Heart right ventricle (tissue), 16 donors: ENCODE results near the gene CDH13. TPM values are rescaled to one million over a fixed set of nuclear protein-coding genes. Genes with fewer than 3 reads are reported as not detected.

Source experiments
- ATAC-seq, 8 donors: fragments of 200-7000 bp; cut with Tn5 transposase; one replicate each; pipeline ENCODE4 v1.9.1; 2020; ENCODE audit warnings: mild to moderate bottlenecking in 8 of 8, moderate library complexity in 8 of 8, moderate number of reproducible peaks in 1 of 8
- DNase-seq, 2 donors: peaks; one replicate each; pipeline ENCODE4 v3.0.0-alpha.2; 2020
- H3K27ac ChIP-seq, 10 donors: fragments of 200-600 bp; sonication (generic) in 2 of 10; one replicate each; pipeline versions ENCODE4 v1.5.0 to v1.8.0; 2020 to 2022; ENCODE audit warnings: mild to moderate bottlenecking in 3 of 10
- H3K27me3 ChIP-seq, 7 donors: fragments of 200-600 bp; one replicate each; pipeline ENCODE4 v1.8.0; 2021 to 2022; ENCODE audit warnings: mild to moderate bottlenecking in 2 of 7
- H3K36me3 ChIP-seq, 9 donors: fragments of 200-600 bp; sonication (generic) in 1 of 9; one replicate each; pipeline versions ENCODE4 v1.5.0 to v1.8.0; 2020 to 2022; ENCODE audit warnings: mild to moderate bottlenecking in 2 of 9
- H3K4me1 ChIP-seq, 9 donors: fragments of 200-600 bp; sonication (generic) in 1 of 9; one replicate each; pipeline versions ENCODE4 v1.5.0 to v1.8.0; 2020 to 2022; ENCODE audit warnings: mild to moderate bottlenecking in 4 of 9
- H3K4me3 ChIP-seq, 10 donors: fragments of 200-600 bp; sonication (generic) in 2 of 10; one replicate each; pipeline versions ENCODE4 v1.5.0 to v1.8.0; 2020 to 2022; ENCODE audit warnings: mild to moderate bottlenecking in 7 of 10, moderate library complexity in 2 of 10
- H3K9me3 ChIP-seq, 11 donors: fragments of 200-600 bp in 10 of 11; sonication (generic) in 2 of 11; one replicate each; pipeline versions ENCODE4 v1.5.0 to v1.8.0; 2013 to 2022; ENCODE audit warnings: mild to moderate bottlenecking in 2 of 11, control low read depth in 1 of 11, moderate library complexity in 1 of 11
- CTCF ChIP-seq, 9 donors: fragments of 200-600 bp; sonication (generic) in 2 of 9; IDR thresholded peaks; one replicate each; pipeline versions ENCODE4 v1.5.0 to v1.8.0; 2021 to 2022; ENCODE audit warnings: antibody characterized with exemption in 9 of 9, mild to moderate bottlenecking in 5 of 9, moderate library complexity in 1 of 9
- WGBS, 2 donors: extraction: QIAGEN DNeasy Blood & Tissue Kit; methylation state at CpG; one replicate each; pipeline ENCODE4 v1.1.7; 2013; ENCODE audit warnings: inconsistent platforms in 1 of 2; 5-methylcytosine and 5-hydroxymethylcytosine counted together
- intact Hi-C, 10 donors: fragments of 100-400 bp; cut with DNase I; formaldehyde crosslinking; loops; one replicate each; pipeline versions ENCODE4 v1.11.1 to v1.14.2; 2022
- polyA plus RNA-seq, 2 donors: library from polyadenylated mRNA; stranded (reverse); fragments of 200-250 nt; gene quantifications; one replicate each; pipeline ENCODE4 v1.2.3, GENCODE V29; 2013
- total RNA-seq, 10 donors: library from RNA; stranded (reverse); fragmentation: NEBNext Ultra II Directional in 3 of 10; extraction: Animal tissue kit (Norgen Biotek cat#: 25700) in 3 of 10; gene quantifications; one replicate each; pipeline versions ENCODE4 v1.2.1 to v1.2.4, GENCODE V29; 2021 to 2023
- donor health status: Arrhythmogenic right ventricular cardiomyopathy.
- donor health status: ischemic (EF 13 %, LVEDD 7.1; RV severe dilation, severe dysfunction).
- donor health status: healthy with polysubstance abuse.
- donor health status: DM: no; HTN: yes; CAD: no.
- donor health status: DM: no; HTN: no; CAD: no.
- donor health status: ischemic (EF 25% LVEDD 6.9; RV normal size, moderate dysfunction).
- donor health status: ischemic (EF 25% LVEDD 5.7; RV mildly dilated, moderate dysfunction).
- donor health status: healthy.
- donor health status: DM: yes; HTN: yes; CAD: no.
- donor health status: Ischemic cardiomyopathy.
- donor health status: ischemic (EF 35%, LVEDD 5.7; RV mildly dilated, moderate dysfunction).
- donor health status: nonischemic (EF 11% LVEDD 7.7; RV severe dilation, severe dysfunction).
- donor health status: DM: yes; HTN: yes; CAD: no.
- donor health status: PGD.
- donor health status: ischemic (EF 29% LVEDD 5.4; RV normal size, mild dysfunction).
- donor health status: nonischemic (EF 23%, LVEDD 6.1; RV moderate dilation, normal function).

The CDH13 gene
- total and polyA plus RNA-seq, 12 donors, result 15.5 to 221 (median 168) TPM

GRCh38 chr16:83044589-83044988 is 417.8 kb downstream of the CDH13 start:
- H3K36me3 ChIP-seq, result no peaks in the 10 kb centered on the region
- H3K9me3 ChIP-seq, result peaks cover 0 to under 1% (median 0%) of the 10 kb centered on the region in 11 donors
- H3K27ac ChIP-seq, result no peak overlapping the region
- TF ChIP-seq CTCF (IDR thresholded peaks at IDR 0.05), result no peak
- 89 to 93% methylated on average over 10 of the region's 10 CpGs for WGBS, 2 donors
- no peak overlapping the region for H3K4me3 ChIP-seq
- ATAC-seq (no peak), DNase-seq (no peak)
- no peaks in the 10 kb centered on the region for H3K27me3 ChIP-seq
- H3K4me1 ChIP-seq, result peaks cover 0 to 12% (median 0%) of the 10 kb centered on the region in 9 donors
- intact Hi-C loops, result no loop called here

- H3K4me3 ChIP-seq, result no peak overlapping the region
- H3K4me1 ChIP-seq, result peaks cover 0 to 12% (median 0%) of the 10 kb centered on the region in 9 donors
- TF ChIP-seq CTCF (IDR thresholded peaks at IDR 0.05), result no peak
- DNase-seq (no peak), ATAC-seq (no peak)
- H3K9me3 ChIP-seq, result peaks cover 0 to 6% (median 0%) of the 10 kb centered on the region in 11 donors
- no peaks in the 10 kb centered on the region for H3K27me3 ChIP-seq
- H3K27ac ChIP-seq, result no peak overlapping the region
- intact Hi-C loops, result no loop called here
- no peaks in the 10 kb centered on the region for H3K36me3 ChIP-seq
Measured at GRCh38 chr16:83045790-83046189, 419.0 kb downstream of the CDH13 start.

DNA sequence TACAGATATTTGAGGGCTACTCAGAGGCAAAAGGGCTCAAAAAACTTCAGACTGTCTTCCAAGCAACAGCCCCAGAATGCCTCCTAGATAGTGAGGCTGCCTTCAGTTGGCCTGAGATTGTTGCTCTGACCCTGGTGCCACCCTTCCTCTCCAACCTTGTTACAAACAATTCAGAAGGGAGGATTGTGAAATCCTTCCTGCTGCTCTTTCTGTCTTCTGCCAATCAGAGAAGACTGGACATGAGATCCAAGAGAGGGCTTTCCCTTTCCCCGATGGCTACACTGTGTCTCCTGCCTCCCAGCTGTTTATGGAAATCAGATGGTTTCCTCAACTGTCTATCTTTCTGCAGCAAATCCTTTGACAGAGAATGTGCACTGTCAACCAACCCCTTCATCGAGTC is 419.9 kb downstream of the CDH13 start:
- Histone ChIP-seq H3K27ac (no peak overlapping the region), H3K4me3 (no peak overlapping the region), H3K27me3 (no peaks in the 10 kb centered on the region), H3K4me1 (peaks cover 0 to 12% (median 0%) of the 10 kb centered on the region in 9 donors), H3K36me3 (no peaks in the 10 kb centered on the region), H3K9me3 (peaks cover 0 to 6% (median 0%) of the 10 kb centered on the region in 11 donors)
- ATAC-seq (no peak), DNase-seq (no peak)
- intact Hi-C loops, result no loop called here
- TF ChIP-seq CTCF (IDR thresholded peaks at IDR 0.05), result no peak
- WGBS, 2 donors, result 43 to 49% methylated on average over 2 of the region's 2 CpGs

GRCh38 chr16:83051451-83051850 is 424.7 kb downstream of the CDH13 start:
- TF ChIP-seq CTCF (IDR thresholded peaks at IDR 0.05), result no peak
- Histone ChIP-seq H3K9me3 (peaks cover 0 to 6% (median 0%) of the 10 kb centered on the region in 11 donors), H3K4me1 (peaks cover 0 to 3% (median 0%) of the 10 kb centered on the region in 9 donors), H3K36me3 (no peaks in the 10 kb centered on the region), H3K4me3 (no peak overlapping the region), H3K27ac (no peak overlapping the region), H3K27me3 (no peaks in the 10 kb centered on the region)
- intact Hi-C loops, result no loop called here
- 87% methylated on average over 2 of the region's 2 CpGs for WGBS, 2 donors
- DNase-seq (no peak), ATAC-seq (no peak)
